ENCODE data around the gene FREM2.

DNA sequence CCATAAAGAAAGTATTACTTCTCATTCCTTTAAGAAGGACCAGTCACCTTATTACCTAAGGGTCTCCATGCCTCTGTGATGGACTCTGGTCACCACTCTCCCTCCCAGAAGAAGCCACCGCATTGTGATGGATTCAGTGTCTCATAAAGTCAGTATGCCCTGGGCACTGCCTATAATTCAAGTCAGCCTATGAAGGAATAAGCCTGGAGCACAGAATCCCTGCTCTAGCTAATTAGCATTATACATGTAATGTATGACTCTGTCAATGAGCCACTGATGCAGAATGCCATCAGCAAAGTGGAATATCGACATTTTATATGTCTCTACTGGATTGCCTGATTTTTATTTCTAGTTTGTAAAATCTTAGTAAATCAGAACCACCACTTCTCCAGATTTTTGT, 14.9 kb upstream of the FREM2 start:
- no peak for TF ChIP-seq RCOR1 (IDR thresholded peaks at IDR 0.05; ENCODE audit: low read length)
- no peak for TF ChIP-seq SIN3A (IDR thresholded peaks at IDR 0.05; ENCODE audit: borderline replicate concordance, low read depth, low read length)
- TF ChIP-seq CTCF (IDR thresholded peaks at IDR 0.05) = no peak
- no peak for TF ChIP-seq FOXM1 (IDR thresholded peaks at IDR 0.05; ENCODE audit: low read depth)
- TF ChIP-seq POLR2AphosphoS5 (IDR thresholded peaks at IDR 0.05; ENCODE audit: low read depth, low read length) = no peak
- TF ChIP-seq EZH2phosphoT487 (IDR thresholded peaks at IDR 0.05; ENCODE audit: borderline replicate concordance, low read depth) = no peak
- TF ChIP-seq USF1 (IDR thresholded peaks at IDR 0.05; ENCODE audit: borderline replicate concordance, low read depth) = no peak
- TF ChIP-seq RFX5 (IDR thresholded peaks at IDR 0.05; ENCODE audit: low read length) = no peak
